SK-N-SH treated with all-trans-retinoic acid at 6 μM for 48 hours (cell line): Measurements from ENCODE around the gene THEMIS.
"Not testable (repeated sequence)": the region's sequence is repeated elsewhere in the genome, so short reads cannot be mapped to it uniquely, and the experiment has no call there.

Source experiments
- ATAC-seq: fragments of 200-7000 bp; cut with Tn5 transposase; 3 replicates; pipeline ENCODE4 v1.9.1; 2020; ENCODE audit warnings: mild to moderate bottlenecking, moderate library complexity
- ARNTL ChIP-seq: fragments of 450-650 bp; formaldehyde crosslinking; IDR thresholded peaks from 2 replicates; pipeline ENCODE4 v1.5.0; 2020; ENCODE audit warnings: low read depth, mild to moderate bottlenecking, moderate library complexity, borderline replicate concordance
- BACH2 ChIP-seq: fragments of 250-450 bp; sonication (Bioruptor Pico); IDR thresholded peaks from 2 replicates; pipeline ENCODE4 v1.9.0; 2021; ENCODE audit warnings: mild to moderate bottlenecking, borderline replicate concordance
- CSDC2 ChIP-seq: fragments of 250-450 bp; sonication (Bioruptor Pico); IDR thresholded peaks from 2 replicates; pipeline ENCODE4 v1.5.0; 2020; ENCODE audit warnings: mild to moderate bottlenecking, moderate library complexity
- CSRNP3 ChIP-seq: fragments of 250-450 bp; sonication (Bioruptor Pico); IDR thresholded peaks from 2 replicates; pipeline ENCODE4 v1.5.1; 2021; ENCODE audit warnings: mild to moderate bottlenecking, moderate library complexity
- ESRRG ChIP-seq: fragments of 250-450 bp; sonication (Bioruptor Pico); IDR thresholded peaks from 2 replicates; pipeline ENCODE4 v1.6.1; 2021; ENCODE audit warnings: mild to moderate bottlenecking
- GLIS3 ChIP-seq: fragments of 250-450 bp; sonication (Bioruptor Pico); IDR thresholded peaks from 2 replicates; pipeline ENCODE4 v1.5.0; 2020; ENCODE audit warnings: mild to moderate bottlenecking, moderate library complexity
- ISL1 ChIP-seq: fragments of 250-450 bp; sonication (Bioruptor Pico); IDR thresholded peaks from 2 replicates; pipeline ENCODE4 v2.1.2; 2022; ENCODE audit warnings: mild to moderate bottlenecking, moderate library complexity
- OSR1 ChIP-seq: fragments of 250-450 bp; sonication (Bioruptor Pico); IDR thresholded peaks from 2 replicates; pipeline ENCODE4 v1.8.0; 2022; ENCODE audit warnings: moderate library complexity, mild to moderate bottlenecking, inconsistent platforms
- PPARA ChIP-seq: fragments of 250-450 bp; sonication (Bioruptor Pico); IDR thresholded peaks from 2 replicates; pipeline ENCODE4 v1.5.0; 2020; ENCODE audit warnings: mild to moderate bottlenecking, borderline replicate concordance
- RARB ChIP-seq: fragments of 250-450 bp; sonication (Bioruptor Pico); IDR thresholded peaks from 2 replicates; pipeline ENCODE4 v1.8.0; 2021; ENCODE audit warnings: mild to moderate bottlenecking, moderate library complexity
- SNAI2 ChIP-seq: fragments of 250-450 bp; sonication (Bioruptor Pico); IDR thresholded peaks from 2 replicates; pipeline ENCODE4 v1.5.0; 2020; ENCODE audit warnings: mild to moderate bottlenecking, moderate library complexity
- TCF4 ChIP-seq: fragments of 250-450 bp; sonication (Bioruptor Pico); IDR thresholded peaks from 2 replicates; pipeline ENCODE4 v1.8.0; 2021; ENCODE audit warnings: mild to moderate bottlenecking, moderate library complexity, borderline replicate concordance
- TOX ChIP-seq: fragments of 250-450 bp; sonication (Bioruptor Pico); IDR thresholded peaks from 2 replicates; pipeline ENCODE4 v1.8.0; 2021; ENCODE audit warnings: mild to moderate bottlenecking, moderate library complexity, borderline replicate concordance
- ZC3H10 ChIP-seq: fragments of 250-450 bp; sonication (Bioruptor Pico); IDR thresholded peaks from 2 replicates; pipeline ENCODE4 v1.5.1; 2021; ENCODE audit warnings: mild to moderate bottlenecking, moderate library complexity
- ZFP3 ChIP-seq: fragments of 250-450 bp; sonication (Bioruptor Pico); IDR thresholded peaks from 2 replicates; pipeline ENCODE4 v1.5.0; 2020; ENCODE audit warnings: mild to moderate bottlenecking, moderate library complexity
- ZFP30 ChIP-seq: fragments of 450-650 bp; formaldehyde crosslinking; IDR thresholded peaks from 2 replicates; pipeline ENCODE4 v1.5.0; 2022; ENCODE audit warnings: mild to moderate bottlenecking, moderate library complexity
- ZNF565 ChIP-seq: fragments of 450-650 bp; formaldehyde crosslinking; conservative IDR thresholded peaks from 2 replicates; pipeline ENCODE4 v1.5.0; 2020; ENCODE audit warnings: low read depth, mild to moderate bottlenecking, moderate library complexity
- ZNF70 ChIP-seq: fragments of 450-650 bp; formaldehyde crosslinking; IDR thresholded peaks from 2 replicates; pipeline ENCODE4 v1.5.0; 2020; ENCODE audit warnings: mild to moderate bottlenecking, moderate library complexity
- ZNF8 ChIP-seq: fragments of 450-650 bp; formaldehyde crosslinking; IDR thresholded peaks from 2 replicates; pipeline ENCODE4 v1.5.0; 2020; ENCODE audit warnings: mild to moderate bottlenecking, moderate library complexity
- TF ChIP-seq, protein P1 (sequence below): fragments of 250-450 bp; sonication (Bioruptor Pico); IDR thresholded peaks from 2 replicates; pipeline ENCODE4 v1.5.0; 2020; ENCODE audit warnings: mild to moderate bottlenecking, moderate library complexity
- TF ChIP-seq, protein P2 (sequence below): fragments of 250-450 bp; sonication (Bioruptor Pico); IDR thresholded peaks from 2 replicates; pipeline ENCODE4 v1.8.0; 2020; ENCODE audit warnings: mild to moderate bottlenecking, moderate library complexity, borderline replicate concordance
- TF ChIP-seq, protein P3 (sequence below): fragments of 250-450 bp; sonication (Bioruptor Pico); IDR thresholded peaks from 2 replicates; pipeline ENCODE4 v1.5.1; 2020; ENCODE audit warnings: low read depth, mild to moderate bottlenecking, moderate library complexity
- TF ChIP-seq, protein P4 (sequence below): fragments of 250-450 bp; sonication (Bioruptor Pico); IDR thresholded peaks from 2 replicates; pipeline ENCODE4 v1.8.0; 2021; ENCODE audit warnings: low read depth, mild to moderate bottlenecking, moderate library complexity, borderline replicate concordance

The THEMIS gene

GRCh38 chr6:127784468-127784867 is 116.4 kb downstream of the THEMIS start:
- no peak for ATAC-seq
- no peak for TF ChIP-seq RARB (CRISPR knock-in tag)
- TF ChIP-seq ZNF70 (CRISPR knock-in tag) = no peak
- TF ChIP-seq, protein P1, sequence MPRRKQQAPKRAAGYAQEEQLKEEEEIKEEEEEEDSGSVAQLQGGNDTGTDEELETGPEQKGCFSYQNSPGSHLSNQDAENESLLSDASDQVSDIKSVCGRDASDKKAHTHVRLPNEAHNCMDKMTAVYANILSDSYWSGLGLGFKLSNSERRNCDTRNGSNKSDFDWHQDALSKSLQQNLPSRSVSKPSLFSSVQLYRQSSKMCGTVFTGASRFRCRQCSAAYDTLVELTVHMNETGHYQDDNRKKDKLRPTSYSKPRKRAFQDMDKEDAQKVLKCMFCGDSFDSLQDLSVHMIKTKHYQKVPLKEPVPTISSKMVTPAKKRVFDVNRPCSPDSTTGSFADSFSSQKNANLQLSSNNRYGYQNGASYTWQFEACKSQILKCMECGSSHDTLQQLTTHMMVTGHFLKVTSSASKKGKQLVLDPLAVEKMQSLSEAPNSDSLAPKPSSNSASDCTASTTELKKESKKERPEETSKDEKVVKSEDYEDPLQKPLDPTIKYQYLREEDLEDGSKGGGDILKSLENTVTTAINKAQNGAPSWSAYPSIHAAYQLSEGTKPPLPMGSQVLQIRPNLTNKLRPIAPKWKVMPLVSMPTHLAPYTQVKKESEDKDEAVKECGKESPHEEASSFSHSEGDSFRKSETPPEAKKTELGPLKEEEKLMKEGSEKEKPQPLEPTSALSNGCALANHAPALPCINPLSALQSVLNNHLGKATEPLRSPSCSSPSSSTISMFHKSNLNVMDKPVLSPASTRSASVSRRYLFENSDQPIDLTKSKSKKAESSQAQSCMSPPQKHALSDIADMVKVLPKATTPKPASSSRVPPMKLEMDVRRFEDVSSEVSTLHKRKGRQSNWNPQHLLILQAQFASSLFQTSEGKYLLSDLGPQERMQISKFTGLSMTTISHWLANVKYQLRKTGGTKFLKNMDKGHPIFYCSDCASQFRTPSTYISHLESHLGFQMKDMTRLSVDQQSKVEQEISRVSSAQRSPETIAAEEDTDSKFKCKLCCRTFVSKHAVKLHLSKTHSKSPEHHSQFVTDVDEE (CRISPR knock-in tag) = no peak
- no peak for TF ChIP-seq TCF4 (CRISPR knock-in tag)
- TF ChIP-seq ESRRG = no peak
- TF ChIP-seq ZNF565 (CRISPR knock-in tag) = no peak
- TF ChIP-seq PPARA = no peak
- no peak for TF ChIP-seq ARNTL (CRISPR knock-in tag)
- TF ChIP-seq ZFP30 (CRISPR knock-in tag) = no peak
- no peak for TF ChIP-seq OSR1
- TF ChIP-seq CSRNP3 (CRISPR knock-in tag) = no peak
- TF ChIP-seq TOX (CRISPR knock-in tag) = no peak
- TF ChIP-seq, protein P2, sequence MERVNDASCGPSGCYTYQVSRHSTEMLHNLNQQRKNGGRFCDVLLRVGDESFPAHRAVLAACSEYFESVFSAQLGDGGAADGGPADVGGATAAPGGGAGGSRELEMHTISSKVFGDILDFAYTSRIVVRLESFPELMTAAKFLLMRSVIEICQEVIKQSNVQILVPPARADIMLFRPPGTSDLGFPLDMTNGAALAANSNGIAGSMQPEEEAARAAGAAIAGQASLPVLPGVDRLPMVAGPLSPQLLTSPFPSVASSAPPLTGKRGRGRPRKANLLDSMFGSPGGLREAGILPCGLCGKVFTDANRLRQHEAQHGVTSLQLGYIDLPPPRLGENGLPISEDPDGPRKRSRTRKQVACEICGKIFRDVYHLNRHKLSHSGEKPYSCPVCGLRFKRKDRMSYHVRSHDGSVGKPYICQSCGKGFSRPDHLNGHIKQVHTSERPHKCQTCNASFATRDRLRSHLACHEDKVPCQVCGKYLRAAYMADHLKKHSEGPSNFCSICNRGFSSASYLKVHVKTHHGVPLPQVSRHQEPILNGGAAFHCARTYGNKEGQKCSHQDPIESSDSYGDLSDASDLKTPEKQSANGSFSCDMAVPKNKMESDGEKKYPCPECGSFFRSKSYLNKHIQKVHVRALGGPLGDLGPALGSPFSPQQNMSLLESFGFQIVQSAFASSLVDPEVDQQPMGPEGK (CRISPR knock-in tag) = no peak
- no peak for TF ChIP-seq SNAI2
- TF ChIP-seq CSDC2 = no peak
- TF ChIP-seq ZFP3 = no peak
- TF ChIP-seq, protein P3, sequence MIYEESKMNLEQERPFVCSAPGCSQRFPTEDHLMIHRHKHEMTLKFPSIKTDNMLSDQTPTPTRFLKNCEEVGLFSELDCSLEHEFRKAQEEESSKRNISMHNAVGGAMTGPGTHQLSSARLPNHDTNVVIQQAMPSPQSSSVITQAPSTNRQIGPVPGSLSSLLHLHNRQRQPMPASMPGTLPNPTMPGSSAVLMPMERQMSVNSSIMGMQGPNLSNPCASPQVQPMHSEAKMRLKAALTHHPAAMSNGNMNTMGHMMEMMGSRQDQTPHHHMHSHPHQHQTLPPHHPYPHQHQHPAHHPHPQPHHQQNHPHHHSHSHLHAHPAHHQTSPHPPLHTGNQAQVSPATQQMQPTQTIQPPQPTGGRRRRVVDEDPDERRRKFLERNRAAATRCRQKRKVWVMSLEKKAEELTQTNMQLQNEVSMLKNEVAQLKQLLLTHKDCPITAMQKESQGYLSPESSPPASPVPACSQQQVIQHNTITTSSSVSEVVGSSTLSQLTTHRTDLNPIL (CRISPR knock-in tag) = no peak
- no peak for TF ChIP-seq ISL1
- TF ChIP-seq, protein P4, sequence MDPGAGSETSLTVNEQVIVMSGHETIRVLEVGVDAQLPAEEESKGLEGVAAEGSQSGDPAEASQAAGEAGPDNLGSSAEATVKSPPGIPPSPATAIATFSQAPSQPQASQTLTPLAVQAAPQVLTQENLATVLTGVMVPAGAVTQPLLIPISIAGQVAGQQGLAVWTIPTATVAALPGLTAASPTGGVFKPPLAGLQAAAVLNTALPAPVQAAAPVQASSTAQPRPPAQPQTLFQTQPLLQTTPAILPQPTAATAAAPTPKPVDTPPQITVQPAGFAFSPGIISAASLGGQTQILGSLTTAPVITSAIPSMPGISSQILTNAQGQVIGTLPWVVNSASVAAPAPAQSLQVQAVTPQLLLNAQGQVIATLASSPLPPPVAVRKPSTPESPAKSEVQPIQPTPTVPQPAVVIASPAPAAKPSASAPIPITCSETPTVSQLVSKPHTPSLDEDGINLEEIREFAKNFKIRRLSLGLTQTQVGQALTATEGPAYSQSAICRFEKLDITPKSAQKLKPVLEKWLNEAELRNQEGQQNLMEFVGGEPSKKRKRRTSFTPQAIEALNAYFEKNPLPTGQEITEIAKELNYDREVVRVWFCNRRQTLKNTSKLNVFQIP (CRISPR knock-in tag) = no peak
- TF ChIP-seq BACH2 (CRISPR knock-in tag) = no peak

DNA sequence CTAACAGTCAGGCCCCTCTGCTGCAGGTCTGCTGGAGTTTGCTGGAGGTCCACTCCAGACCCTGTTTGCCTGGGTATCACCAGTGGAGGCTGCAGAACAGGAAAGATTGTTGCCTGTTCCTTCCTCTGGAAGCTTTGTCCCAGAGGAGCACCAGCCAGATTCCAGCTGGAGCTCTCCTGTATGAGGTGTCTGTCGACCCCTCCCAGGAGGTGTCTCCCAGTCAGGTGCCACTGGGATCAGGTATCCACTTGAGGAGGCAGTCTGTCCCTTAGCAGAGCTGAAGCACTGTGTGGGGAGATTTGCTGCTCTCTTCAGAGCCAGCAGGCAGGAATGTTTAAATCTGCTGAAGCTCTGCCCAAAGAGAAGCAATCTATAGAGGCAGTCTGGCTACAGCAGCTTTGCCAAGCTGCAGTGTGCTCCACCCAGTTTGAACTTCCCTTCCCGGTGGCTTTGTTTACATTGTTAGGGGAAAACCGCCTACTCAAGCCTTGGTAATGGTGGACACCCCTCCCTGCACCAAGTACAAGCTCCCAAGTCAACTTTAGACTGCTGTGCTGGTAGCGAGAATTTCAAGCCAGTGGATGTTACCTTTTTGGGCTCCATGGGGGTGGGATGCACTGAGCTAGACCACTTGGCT is 119.1 kb downstream of the THEMIS start:
- not testable (repeated sequence) for ATAC-seq

DNA sequence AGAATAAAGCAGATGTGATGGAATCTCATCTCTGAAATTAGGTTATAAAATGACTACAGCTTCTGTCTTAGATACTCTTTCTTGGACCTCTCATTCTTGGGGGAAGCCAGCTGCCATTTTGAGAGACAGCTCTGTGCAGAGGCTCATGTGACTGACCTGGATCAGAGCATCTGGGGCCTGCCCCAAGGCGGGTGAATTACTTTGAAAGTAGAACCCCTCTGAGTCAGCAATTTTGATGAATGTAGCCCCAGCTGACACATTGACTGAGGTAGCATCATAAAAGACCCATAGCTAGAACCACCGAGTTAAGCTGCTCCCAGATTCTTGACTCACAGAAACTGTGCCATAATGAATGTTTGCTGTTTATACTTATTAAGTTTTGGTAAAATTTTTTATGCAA is 124.5 kb downstream of the THEMIS start:
- no peak for ATAC-seq
- TF ChIP-seq ISL1 (no peak), RARB (CRISPR knock-in tag) (no peak), ZNF565 (CRISPR knock-in tag) (no peak), ZFP30 (CRISPR knock-in tag) (no peak), SNAI2 (no peak), GLIS3 (CRISPR knock-in tag) (no peak), TOX (CRISPR knock-in tag) (no peak), PPARA (no peak), ZNF8 (CRISPR knock-in tag) (no peak), ZC3H10 (no peak), CSDC2 (no peak), OSR1 (no peak), TCF4 (CRISPR knock-in tag) (no peak)
- TF ChIP-seq, protein P2 (CRISPR knock-in tag) = no peak
- TF ChIP-seq, protein P3 (CRISPR knock-in tag) = no peak
